HG03095 (cell line): Measurements from ENCODE around the gene BMP7.
"Not testable (repeated sequence)": the region's sequence is repeated elsewhere in the genome, so short reads cannot be mapped to it uniquely, and the experiment has no call there.

ENCODE experiments used
- ATAC-seq: cut with Tn5 transposase; IDR thresholded peaks from one replicate; pipeline ENCODE4 v1.9.1; 2021; ENCODE audit warnings: moderate library complexity; ENCODE audit not compliant: unreplicated experiment

BMP7 gene

GRCh38 chr20:57195469-57196100, 70.9 kb downstream of the BMP7 start:
- no peak for ATAC-seq

- no peak for ATAC-seq
These were observed 71.4 kb downstream of the BMP7 start for GRCh38 chr20:57195023-57195422.

- ATAC-seq: no peak
These were observed 72.3 kb downstream of the BMP7 start for GRCh38 chr20:57194154-57194553.

DNA sequence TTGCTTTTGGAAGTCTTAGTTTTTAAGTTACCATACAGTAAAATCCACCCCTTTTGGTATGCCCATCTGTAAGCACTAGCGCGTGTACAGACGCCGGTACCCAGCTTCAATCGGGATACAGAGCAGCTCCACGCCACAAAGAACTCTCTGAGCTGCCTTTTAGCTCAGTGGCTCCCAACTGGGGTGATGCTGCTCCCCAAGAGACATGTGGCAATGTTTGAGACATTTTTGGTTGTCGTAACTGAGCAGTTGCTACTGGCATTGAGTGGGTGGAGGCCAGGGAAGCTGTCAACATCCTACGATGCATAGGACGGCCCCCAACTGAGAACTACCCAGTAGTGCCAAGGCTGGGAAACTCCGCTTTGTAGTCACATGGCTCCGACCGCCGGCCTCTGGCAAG, 73.3 kb downstream of the BMP7 start:
- ATAC-seq: no peak

DNA sequence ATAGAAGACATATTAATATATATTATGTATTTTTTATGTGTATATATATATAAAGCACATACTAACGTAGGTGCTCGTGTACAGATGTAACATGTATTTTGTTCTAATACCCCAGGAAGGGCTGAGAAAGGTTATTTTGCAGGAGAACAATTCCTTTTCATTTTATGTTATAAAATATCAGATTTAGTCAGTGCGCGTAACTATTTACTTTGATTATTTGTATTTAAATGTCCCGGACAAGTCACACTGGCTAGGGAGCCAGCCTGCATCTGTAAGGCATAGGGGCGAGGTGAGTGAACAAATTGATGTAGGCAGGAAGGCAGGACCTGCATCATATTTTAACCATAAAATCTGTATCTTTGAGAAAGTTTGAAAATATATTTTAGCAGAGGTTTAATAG, 74.1 kb downstream of the BMP7 start:
- no peak for ATAC-seq

DNA sequence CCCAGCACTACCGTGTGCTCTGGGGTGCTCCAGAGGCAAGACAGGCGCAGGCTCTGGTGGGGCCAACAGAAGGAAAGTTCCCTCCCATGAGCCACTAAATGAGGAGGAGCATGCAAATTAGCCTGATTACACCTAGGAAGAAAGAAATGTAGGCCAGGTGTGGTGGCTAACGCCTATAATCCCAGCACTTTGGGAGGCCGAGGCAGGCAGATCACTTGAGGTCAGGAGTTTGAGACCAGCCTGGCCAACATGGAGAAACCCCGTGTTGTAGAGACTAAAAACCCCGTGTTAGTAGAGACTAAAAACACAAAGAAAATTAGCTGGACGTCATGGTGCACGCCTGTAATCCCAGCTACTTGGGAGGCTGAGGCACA, 75.2 kb downstream of the BMP7 start:
- ATAC-seq: not testable (repeated sequence)

- ATAC-seq: no peak
These were observed 75.7 kb downstream of the BMP7 start for GRCh38 chr20:57190536-57191264.

GRCh38 chr20:57189713-57190112, 76.7 kb downstream of the BMP7 start:
- ATAC-seq: no peak

GRCh38 chr20:57188576-57189079, 77.8 kb downstream of the BMP7 start:
- no peak for ATAC-seq

- no peak for ATAC-seq
These were observed 78.4 kb downstream of the BMP7 start for GRCh38 chr20:57188056-57188455.

GRCh38 chr20:57187068-57187634, 79.3 kb downstream of the BMP7 start:
- no peak for ATAC-seq

- no peak for ATAC-seq
These were observed 80.2 kb downstream of the BMP7 start for GRCh38 chr20:57186192-57186591.

GRCh38 chr20:57185188-57185743, 81.2 kb downstream of the BMP7 start:
- no peak for ATAC-seq

GRCh38 chr20:57183457-57184009, 82.9 kb downstream of the BMP7 start:
- no peak for ATAC-seq

DNA sequence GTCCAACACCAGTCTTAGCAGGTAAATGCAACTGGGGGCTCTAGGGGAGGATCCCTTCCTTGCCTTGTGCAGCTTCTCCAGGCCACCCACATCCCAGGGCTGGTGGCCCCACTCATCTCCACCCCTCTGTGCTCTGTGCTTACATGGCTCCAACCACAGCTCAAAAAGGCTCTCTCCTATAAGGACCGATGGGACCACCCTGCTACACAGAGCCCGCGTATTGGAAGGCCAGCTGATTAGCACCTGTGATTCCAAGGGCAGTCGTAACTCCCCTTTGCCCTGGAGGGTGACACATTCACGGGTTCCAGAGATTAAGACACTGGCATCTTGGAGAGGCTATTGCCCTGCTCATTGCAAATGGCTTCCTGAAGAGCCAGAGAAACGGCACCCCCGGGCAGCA, 84.8 kb downstream of the BMP7 start:
- ATAC-seq: no peak

- no peak for ATAC-seq
These were observed 85.5 kb downstream of the BMP7 start for GRCh38 chr20:57180954-57181353.

DNA sequence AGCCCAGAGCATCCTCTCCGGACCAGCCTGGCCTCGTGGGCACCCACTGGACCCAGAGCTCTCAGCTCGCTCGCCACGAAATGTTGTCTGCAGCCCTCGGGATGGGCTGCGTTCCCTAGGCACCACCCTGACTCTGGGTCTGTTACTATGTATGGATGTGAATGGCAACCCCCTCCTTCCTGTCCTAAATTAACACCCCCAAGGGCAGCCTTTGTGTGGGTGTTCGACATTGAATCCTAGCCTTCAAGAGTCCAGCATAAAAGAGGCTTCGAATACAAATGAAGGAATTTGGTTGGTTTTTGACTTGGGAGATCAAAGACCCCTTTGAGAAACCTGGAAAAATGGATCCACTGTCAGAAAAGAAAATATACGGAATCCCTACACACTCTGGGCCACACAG, 86.1 kb downstream of the BMP7 start:
- ATAC-seq: no peak

DNA sequence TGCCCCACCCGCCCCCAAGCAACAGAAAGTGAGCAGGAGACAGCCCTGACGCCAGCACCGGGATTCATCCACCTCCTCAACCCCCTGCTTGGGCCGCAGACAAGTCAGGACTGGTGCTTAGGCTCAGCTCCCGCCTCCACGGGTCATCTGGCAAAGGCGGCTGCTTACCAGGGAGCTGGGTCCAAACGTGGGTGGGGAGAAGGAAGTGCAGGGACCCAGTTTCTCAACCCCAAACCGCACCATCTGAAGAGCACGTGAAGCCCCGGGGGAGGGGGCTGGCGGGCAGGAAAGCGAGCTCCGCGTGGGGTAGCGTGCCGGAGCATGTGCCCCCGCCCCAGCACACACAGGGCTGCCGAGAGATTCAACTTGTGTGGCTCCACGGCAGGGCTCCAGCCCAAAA, 87.2 kb downstream of the BMP7 start:
- no peak for ATAC-seq

GRCh38 chr20:57178582-57179111, 87.8 kb downstream of the BMP7 start:
- no peak for ATAC-seq

DNA sequence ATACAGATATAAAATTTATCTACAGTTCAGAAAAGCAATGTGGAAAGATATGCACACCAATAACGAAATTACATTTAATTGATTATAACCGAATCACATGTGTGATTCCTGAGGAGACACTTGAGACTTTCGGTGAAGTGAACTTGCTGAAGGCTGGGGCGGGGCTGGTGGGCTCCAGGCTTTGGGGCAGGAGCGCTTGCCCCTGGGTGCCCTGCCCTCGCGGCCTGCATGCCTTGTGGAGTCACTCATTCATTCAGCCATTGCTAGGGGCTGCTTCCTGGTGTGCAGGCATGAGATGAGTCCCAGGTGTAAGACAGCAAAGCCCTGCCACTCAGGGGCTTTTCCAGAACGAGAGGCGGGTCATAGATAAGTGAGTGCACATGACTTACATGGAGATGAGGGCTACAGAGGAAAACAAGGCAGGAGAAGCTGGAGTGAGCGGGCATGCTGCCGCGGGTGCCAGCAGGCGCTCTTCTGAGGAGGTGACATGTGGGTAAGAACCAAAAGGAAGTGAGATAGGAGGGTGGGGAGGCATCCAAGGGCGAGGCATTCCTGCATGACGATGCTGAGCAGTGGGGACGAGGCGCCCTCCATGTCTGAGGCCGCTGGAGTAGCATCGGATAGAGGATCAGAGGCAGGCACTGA, 88.7 kb downstream of the BMP7 start:
- no peak for ATAC-seq

DNA sequence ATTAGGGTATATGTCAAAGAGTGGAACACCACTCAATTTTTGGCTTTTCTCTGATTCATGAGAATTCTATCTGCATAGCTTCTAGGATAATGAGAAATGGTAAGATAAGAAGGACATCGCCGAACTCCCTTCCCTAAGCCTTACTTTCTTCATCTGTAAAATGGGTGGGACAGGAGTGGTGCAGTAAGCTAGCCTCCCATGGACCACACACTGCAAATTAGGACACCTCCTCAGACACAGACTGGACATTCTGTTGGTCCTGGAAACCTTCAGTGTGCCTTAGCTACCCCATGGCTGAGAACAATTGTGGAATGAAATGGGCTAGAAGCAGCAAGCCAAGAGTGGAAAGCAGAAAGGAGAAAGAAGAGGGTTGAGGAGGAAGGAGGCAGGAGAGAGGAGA, 89.6 kb downstream of the BMP7 start:
- no peak for ATAC-seq
